HG02798 (cell line): Measurements from ENCODE around the gene R3HCC1L.
"Not testable (repeated sequence)": the region's sequence is repeated elsewhere in the genome, so short reads cannot be mapped to it uniquely, and the experiment has no call there.

Source experiments
- ATAC-seq: cut with Tn5 transposase; IDR thresholded peaks from one replicate; pipeline ENCODE4 v1.9.1; 2021; ENCODE audit warnings: mild to moderate bottlenecking; ENCODE audit not compliant: unreplicated experiment, poor library complexity

Gene R3HCC1L

GRCh38 chr10:98125940-98126631 is 8.4 kb upstream of the R3HCC1L start:
- ATAC-seq, result no peak

GRCh38 chr10:98128802-98129201 is 5.7 kb upstream of the R3HCC1L start:
- ATAC-seq, result no peak

GRCh38 chr10:98131619-98132018 is 2.8 kb upstream of the R3HCC1L start:
- no peak for ATAC-seq

GRCh38 chr10:98133075-98133752 is 1.2 kb upstream of the R3HCC1L start:
- peak; percentile 44 for ATAC-seq

DNA sequence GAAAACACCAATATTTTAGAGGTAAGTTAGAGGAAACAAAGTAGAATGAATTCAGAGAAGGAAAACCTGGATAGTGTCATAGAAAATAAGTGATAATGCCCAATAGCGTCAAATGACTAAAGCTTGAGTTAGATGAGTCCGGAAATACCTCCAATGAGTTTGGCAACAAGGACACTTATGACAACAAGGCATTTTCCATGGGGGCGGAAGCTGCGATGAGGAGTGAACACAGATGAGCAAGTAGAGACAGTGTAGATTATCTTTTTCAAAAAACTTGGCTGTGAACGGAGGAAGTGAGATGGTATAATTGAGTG is 383 bp upstream of the R3HCC1L start:
- peak; percentile 1 for ATAC-seq

DNA sequence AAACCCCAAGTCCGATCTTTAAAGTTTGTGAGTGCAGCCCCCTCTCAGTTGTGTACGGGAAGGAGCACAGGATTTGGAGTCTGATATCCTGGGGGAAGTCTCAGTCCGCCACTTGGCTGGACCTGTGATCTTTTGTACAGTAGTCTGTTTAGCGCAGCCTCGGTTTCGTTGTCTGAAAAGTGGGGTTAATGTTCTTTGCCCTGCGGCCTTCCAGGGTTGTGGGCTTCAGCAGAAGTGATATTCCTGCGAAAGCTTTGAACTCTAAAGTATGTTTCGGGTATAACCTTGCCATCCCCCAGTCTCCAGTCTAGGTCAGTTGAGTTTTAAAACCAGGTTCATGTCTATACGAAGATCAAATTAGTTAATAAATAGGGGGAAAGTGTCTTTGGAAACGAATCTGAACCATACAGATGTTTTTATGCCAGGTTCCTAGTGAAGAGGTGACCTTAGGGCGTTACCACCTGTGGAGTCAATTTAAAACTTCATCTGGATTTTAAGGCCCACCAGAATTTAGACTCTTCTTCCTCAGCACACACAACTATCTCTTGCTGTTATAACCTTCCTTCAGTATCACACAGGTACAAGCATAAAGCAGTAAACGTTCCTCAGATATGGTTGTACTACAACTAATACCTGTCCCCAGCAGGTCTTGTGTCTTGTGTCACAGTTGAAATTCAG is 904 bp downstream of the R3HCC1L start:
- no peak for ATAC-seq

- ATAC-seq, result not testable (repeated sequence)
Measured at GRCh38 chr10:98136775-98137174, 2.3 kb downstream of the R3HCC1L start.

DNA sequence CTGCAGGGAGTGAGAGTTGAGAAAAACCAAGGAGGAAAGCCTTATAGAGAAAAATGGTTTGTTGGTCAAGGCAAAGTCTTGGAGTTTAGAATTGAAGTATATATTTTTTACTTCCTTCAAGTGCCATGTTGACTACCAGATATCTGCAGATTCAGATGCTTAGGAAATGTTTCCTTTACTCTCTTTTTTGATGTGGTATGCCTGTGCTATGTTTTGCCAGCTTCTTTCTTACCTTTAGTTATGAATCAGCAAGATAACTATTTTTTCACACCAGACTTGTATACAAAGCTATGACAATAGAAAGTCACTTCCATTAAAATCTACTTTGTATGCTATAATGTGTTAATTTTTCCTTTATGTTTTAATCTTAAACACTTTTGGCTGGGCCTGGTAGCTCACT is 3.6 kb downstream of the R3HCC1L start:
- no peak for ATAC-seq

GRCh38 chr10:98139431-98139830 is 5.0 kb downstream of the R3HCC1L start:
- no peak for ATAC-seq

DNA sequence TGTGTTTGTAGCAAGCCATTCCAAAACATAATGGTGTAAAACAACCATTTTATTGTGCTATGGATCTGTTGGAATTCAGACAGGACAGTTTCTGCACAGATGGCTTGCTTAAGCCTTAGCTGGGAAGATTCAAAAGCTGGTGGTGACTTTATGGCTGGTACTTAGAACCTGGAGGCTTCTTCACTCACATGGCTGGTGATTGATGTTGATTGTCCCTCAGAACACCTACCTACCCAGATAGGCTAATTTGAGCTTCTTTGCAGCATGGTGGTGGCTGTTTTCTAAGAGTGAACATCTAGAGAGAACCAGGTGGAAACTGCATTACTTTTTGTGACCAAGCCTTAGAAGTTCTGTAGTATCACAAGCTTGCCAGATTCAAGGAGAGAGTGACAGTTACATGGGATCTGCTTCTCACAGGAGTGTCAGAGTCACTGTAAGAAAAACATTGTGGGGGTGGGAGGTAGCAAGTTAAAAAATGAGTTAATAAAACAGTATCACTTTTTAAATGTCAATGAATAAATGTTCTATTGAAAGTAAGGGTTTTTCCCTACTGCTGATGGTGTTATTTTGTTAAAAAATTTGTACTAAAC is 7.1 kb downstream of the R3HCC1L start:
- ATAC-seq, result no peak

DNA sequence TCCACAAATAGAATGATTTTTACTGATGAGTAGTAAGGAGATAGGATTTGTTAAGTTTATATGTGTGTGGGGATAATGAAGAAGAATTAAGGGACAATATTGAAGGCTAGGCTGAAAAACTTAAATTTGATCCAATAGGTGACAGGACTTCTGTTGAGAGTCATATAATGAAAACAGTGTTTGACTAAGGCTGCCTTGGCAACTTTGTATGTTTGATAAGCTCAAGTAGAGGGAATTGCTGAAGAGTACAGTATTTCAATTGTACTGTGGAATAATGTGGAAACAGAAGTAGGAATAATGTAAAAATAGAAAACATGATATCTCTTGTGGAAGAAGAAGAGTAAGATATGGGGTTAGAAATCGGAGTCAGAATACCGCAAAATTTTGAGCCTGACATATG is 10.5 kb downstream of the R3HCC1L start:
- ATAC-seq, result no peak

DNA sequence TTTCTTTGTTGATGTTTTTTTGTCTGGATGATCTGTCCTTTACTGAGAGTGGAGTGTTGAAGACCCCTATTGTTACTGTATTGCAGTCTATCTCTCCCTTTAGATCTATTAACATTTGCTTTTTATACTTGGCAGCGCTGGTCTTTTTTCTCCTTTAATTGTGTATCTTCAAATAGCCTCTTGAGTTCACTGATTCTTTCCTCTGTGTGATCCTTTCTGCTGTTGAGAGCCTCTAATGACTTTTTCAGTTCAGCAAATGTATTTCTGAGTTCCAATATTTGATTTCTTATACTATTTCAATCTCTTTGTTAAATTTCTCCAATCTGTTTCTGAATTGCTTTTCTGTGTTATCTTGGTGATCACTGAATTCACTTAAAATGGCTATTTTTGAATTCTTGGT is 15.4 kb downstream of the R3HCC1L start:
- no peak for ATAC-seq

DNA sequence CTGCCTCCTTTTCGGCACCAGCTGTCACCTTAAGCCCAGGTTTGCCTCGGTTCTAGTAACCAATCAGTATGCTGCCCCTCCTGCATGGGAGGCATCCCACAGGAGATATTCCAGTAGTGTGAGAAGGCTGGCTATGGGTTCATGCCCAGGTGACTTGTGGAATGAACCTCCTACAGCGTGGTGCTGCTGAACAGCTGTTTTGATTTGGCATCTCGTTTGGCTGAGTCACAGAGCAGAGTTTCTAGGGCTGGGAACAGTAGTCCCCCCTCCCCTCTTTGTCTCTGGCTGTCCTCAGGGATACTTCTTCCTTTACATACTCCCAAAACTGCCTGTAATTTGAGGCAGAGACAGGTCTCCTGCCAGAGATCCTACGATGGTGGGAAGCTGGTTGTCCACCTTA is 16.1 kb downstream of the R3HCC1L start:
- no peak for ATAC-seq

DNA sequence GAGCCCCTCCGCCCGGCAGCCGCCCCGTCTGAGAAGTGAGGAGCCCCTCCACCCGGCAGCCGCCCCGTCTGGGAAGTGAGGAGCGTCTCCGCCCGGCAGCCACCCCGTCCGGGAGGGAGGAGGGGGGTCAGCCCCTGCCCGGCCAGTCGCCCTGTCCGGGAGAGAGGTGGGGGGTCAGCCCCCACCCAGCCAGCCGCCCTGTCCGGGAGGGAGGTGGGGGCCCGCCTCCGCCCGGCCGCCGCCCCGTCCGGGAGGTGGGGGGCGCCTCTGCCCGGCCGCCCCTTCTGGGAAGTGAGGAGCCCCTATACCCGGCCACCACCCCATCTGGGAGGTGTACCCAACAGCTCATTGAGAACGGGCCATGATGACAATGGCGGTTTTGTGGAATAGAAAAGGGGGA is 18.3 kb downstream of the R3HCC1L start:
- not testable (repeated sequence) for ATAC-seq

GRCh38 chr10:98153213-98153958 is 18.9 kb downstream of the R3HCC1L start:
- ATAC-seq, result not testable (repeated sequence)

DNA sequence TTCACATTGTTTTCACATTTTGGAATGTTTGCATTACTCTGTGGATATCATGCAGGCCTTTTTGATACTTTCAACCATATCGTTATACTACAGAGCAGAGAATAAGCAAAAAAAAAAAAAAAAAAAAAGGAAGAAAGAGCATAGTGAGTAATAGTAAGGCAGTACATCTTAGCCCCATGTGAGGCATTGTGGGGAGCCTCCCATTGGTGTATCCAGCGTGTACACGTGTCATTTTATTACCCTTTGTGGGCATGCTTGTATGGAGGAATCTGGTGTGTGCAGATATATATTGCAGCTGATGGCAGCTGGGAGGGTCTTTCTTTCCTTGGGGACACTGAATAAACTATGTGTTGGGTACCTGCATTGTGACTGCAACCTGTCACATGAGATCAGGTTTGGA is 19.6 kb downstream of the R3HCC1L start:
- ATAC-seq, result no peak

- no peak for ATAC-seq
Measured at GRCh38 chr10:98158576-98158975, 24.1 kb downstream of the R3HCC1L start.

GRCh38 chr10:98163941-98164340 is 29.5 kb downstream of the R3HCC1L start:
- no peak for ATAC-seq

- peak; percentile 69 for ATAC-seq
Measured at GRCh38 chr10:98167191-98167590, 32.7 kb downstream of the R3HCC1L start.

DNA sequence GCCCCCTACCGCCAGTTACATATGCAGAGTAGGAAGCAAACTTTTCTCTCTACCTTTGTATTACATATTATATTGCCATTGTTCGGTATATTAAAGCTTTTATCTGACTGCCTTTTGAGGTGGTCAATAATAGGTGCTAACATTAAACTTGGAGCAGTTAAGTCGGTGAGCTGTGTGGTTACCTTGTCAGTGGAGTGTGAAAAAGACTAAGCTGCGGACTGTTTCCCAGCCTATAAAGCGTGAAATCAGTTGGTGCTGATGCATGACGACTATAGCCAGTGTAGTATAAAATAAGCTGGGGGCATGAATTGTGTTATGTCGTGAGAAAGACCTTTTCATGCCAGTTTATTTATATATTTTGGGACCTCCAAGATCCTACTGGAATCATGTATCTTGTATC is 33.7 kb downstream of the R3HCC1L start:
- ATAC-seq, result peak; percentile 45

- no peak for ATAC-seq
Measured at GRCh38 chr10:98168766-98169165, 34.3 kb downstream of the R3HCC1L start.
